ENCODE results near the gene IPO4. TPM values are rescaled to one million over a fixed set of nuclear protein-coding genes. Genes with fewer than 3 reads are reported as not detected.
A peak's percentile ranks its signal among the peaks of the same experiment; 100 is the strongest.

The IPO4 gene
- total RNA-seq, 2 donors from 2014 or later = 19.3 to 78.2 TPM

- Histone ChIP-seq H3K4me3 (no peak overlapping the region), H3K9ac (ENCODE audit: low read depth in 2 of 2, low read length in 2 of 2) (no peak overlapping the region), H3K27ac (no peak overlapping the region), H3K4me1 (peaks cover 4% of the 10 kb centered on the region), H3K9me3 (no peaks in the 10 kb centered on the region), H3K27me3 (no peaks in the 10 kb centered on the region), H3K36me3 (no peaks in the 10 kb centered on the region)
- DNase-seq = no peak
- intact Hi-C loops (cut with DNase I) = no loop called here
- TF ChIP-seq CTCF (IDR thresholded peaks at IDR 0.05) = no peak
Measured at GRCh38 chr14:24235804-24236688, 47.4 kb upstream of the IPO4 start.

GRCh38 chr14:24234095-24235005, 45.7 kb upstream of the IPO4 start:
- no peaks in the 10 kb centered on the region for H3K4me1 ChIP-seq

GRCh38 chr14:24233538-24233866, 44.9 kb upstream of the IPO4 start:
- Histone ChIP-seq H3K36me3 (no peaks in the 10 kb centered on the region), H3K4me3 (peak overlapping the region; percentile 92), H3K27me3 (no peaks in the 10 kb centered on the region), H3K27ac (no peak overlapping the region), H3K9ac (ENCODE audit: low read depth in 2 of 2, low read length in 2 of 2) (peak overlapping the region in 1 of 2 donors; percentile 98), H3K9me3 (no peaks in the 10 kb centered on the region), H3K4me1 (no peaks in the 10 kb centered on the region)
- intact Hi-C loops (cut with DNase I) = no loop called here
- DNase-seq = no peak
- TF ChIP-seq CTCF (IDR thresholded peaks at IDR 0.05) = no peak

More at GRCh38 chr14:24234095-24235005, 45.7 kb upstream of the IPO4 start:
- DNase-seq = no peak
- H3K9ac ChIP-seq (ENCODE audit: low read depth in 2 of 2, low read length in 2 of 2) = no peak overlapping the region
- no peaks in the 10 kb centered on the region for H3K27me3 ChIP-seq
- no peak overlapping the region for H3K4me3 ChIP-seq
- no peak overlapping the region for H3K27ac ChIP-seq
- intact Hi-C loops (cut with DNase I) = no loop called here
- H3K9me3 ChIP-seq = no peaks in the 10 kb centered on the region
- H3K36me3 ChIP-seq = no peaks in the 10 kb centered on the region
- TF ChIP-seq CTCF (IDR thresholded peaks at IDR 0.05) = no peak

GRCh38 chr14:24232645-24233537, 44.3 kb upstream of the IPO4 start, which contains the start of gene GMPR2:
Gene GMPR2 (plus strand): TSS chr14:24232929. CDS start chr14:24233254, 325 bp downstream.
- peak within 1 kb of the TSS; percentile 95 for H3K27ac ChIP-seq
- DNase-seq = no peak

More at GRCh38 chr14:24232645-24233537, 44.3 kb upstream of the IPO4 start, which contains the start of gene GMPR2:
- H3K36me3 ChIP-seq = no peaks in the 10 kb centered on the region
- no peaks in the 10 kb centered on the region for H3K4me1 ChIP-seq
- intact Hi-C loops (cut with DNase I) = no loop called here
- no peak for TF ChIP-seq CTCF (IDR thresholded peaks at IDR 0.05)
- peak within 1 kb of the TSS; percentile 79 to 98 for H3K9ac ChIP-seq (ENCODE audit: low read depth in 2 of 2, low read length in 2 of 2)
- no peaks in the 10 kb centered on the region for H3K27me3 ChIP-seq
- H3K4me3 ChIP-seq = peak within 1 kb of the TSS; percentile 92
- H3K9me3 ChIP-seq = no peaks in the 10 kb centered on the region

Data from colonic mucosa (tissue), 4 donors.